ENCODE results near the gene BMF.
A peak's percentile ranks its signal among the peaks of the same experiment; 100 is the strongest.

The BMF gene

DNA sequence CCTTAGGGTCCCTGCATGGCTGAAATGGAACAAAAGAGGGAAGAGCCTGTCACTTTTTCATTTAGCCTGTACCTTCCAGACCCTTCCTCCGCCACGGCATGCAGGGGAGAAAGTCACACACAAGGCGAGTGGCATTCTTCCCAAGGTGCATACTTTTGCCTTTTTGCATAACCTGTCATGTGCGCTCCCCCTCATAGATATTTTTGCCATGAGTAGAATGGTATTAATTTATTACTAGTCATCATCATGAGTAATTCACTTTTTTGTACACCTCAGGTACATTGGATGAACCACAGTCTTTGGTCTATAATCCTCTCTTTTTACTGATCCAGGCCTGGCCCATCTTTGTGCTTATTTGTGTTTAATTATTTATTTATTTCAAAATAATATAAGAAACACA is 43.3 kb upstream of the BMF start:
- TF ChIP-seq SPI1 (IDR thresholded peaks at IDR 0.05; ENCODE audit: borderline replicate concordance, low read depth) (no peak), POLR2AphosphoS5 (IDR thresholded peaks at IDR 0.05; ENCODE audit: low read depth) (no peak), GABPA (IDR thresholded peaks at IDR 0.05; ENCODE audit: low read depth) (no peak)
- TF ChIP-seq, protein P1, sequence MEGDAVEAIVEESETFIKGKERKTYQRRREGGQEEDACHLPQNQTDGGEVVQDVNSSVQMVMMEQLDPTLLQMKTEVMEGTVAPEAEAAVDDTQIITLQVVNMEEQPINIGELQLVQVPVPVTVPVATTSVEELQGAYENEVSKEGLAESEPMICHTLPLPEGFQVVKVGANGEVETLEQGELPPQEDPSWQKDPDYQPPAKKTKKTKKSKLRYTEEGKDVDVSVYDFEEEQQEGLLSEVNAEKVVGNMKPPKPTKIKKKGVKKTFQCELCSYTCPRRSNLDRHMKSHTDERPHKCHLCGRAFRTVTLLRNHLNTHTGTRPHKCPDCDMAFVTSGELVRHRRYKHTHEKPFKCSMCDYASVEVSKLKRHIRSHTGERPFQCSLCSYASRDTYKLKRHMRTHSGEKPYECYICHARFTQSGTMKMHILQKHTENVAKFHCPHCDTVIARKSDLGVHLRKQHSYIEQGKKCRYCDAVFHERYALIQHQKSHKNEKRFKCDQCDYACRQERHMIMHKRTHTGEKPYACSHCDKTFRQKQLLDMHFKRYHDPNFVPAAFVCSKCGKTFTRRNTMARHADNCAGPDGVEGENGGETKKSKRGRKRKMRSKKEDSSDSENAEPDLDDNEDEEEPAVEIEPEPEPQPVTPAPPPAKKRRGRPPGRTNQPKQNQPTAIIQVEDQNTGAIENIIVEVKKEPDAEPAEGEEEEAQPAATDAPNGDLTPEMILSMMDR (IDR thresholded peaks at IDR 0.05; ENCODE audit: insufficient read depth, low read length) = no peak
- TF ChIP-seq, protein P2, sequence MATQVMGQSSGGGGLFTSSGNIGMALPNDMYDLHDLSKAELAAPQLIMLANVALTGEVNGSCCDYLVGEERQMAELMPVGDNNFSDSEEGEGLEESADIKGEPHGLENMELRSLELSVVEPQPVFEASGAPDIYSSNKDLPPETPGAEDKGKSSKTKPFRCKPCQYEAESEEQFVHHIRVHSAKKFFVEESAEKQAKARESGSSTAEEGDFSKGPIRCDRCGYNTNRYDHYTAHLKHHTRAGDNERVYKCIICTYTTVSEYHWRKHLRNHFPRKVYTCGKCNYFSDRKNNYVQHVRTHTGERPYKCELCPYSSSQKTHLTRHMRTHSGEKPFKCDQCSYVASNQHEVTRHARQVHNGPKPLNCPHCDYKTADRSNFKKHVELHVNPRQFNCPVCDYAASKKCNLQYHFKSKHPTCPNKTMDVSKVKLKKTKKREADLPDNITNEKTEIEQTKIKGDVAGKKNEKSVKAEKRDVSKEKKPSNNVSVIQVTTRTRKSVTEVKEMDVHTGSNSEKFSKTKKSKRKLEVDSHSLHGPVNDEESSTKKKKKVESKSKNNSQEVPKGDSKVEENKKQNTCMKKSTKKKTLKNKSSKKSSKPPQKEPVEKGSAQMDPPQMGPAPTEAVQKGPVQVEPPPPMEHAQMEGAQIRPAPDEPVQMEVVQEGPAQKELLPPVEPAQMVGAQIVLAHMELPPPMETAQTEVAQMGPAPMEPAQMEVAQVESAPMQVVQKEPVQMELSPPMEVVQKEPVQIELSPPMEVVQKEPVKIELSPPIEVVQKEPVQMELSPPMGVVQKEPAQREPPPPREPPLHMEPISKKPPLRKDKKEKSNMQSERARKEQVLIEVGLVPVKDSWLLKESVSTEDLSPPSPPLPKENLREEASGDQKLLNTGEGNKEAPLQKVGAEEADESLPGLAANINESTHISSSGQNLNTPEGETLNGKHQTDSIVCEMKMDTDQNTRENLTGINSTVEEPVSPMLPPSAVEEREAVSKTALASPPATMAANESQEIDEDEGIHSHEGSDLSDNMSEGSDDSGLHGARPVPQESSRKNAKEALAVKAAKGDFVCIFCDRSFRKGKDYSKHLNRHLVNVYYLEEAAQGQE (IDR thresholded peaks at IDR 0.05; ENCODE audit: insufficient replicate concordance, low read depth) = no peak

DNA sequence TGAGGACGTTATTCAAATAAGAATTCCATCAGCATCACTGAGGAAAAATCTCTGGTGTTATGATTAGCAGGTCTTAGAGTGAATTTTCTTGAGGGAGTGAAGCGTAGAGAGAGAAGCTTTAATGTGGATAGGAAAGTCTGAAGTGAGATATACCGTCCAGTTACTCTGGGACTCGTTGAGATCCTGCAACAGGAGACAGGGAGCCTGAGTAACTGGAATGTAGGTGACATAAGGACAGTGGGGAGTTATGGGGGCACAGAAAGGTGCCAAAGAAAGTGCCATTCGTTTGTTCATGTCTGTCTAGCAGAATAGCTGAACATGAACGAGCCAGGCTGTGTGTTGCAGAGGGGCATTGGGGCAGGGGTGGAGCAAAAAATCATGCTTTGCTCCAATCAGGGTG is 42.8 kb upstream of the BMF start:
- Histone ChIP-seq H3K27me3 (ENCODE audit: insufficient read depth, poor library complexity, severe bottlenecking) (no peaks in the 10 kb centered on the region), H3K27ac (replicated peaks) (no peak overlapping the region), H3K4me3 (replicated peaks; ENCODE audit: insufficient read depth, low read length) (no peak overlapping the region)
- TF ChIP-seq, protein P1 (IDR thresholded peaks at IDR 0.05; ENCODE audit: insufficient read depth, low read length) = no peak
- no peak for TF ChIP-seq GABPA (IDR thresholded peaks at IDR 0.05; ENCODE audit: low read depth)
- no peak for TF ChIP-seq SPI1 (IDR thresholded peaks at IDR 0.05; ENCODE audit: borderline replicate concordance, low read depth)
- TF ChIP-seq, protein P2 (IDR thresholded peaks at IDR 0.05; ENCODE audit: insufficient replicate concordance, low read depth) = no peak
- no peak for TF ChIP-seq POLR2AphosphoS5 (IDR thresholded peaks at IDR 0.05; ENCODE audit: low read depth)
- no peak for DNase-seq (ENCODE audit: low read depth in 1 of 2, low spot score in 1 of 2)

More for the DNA sequence above, 43.3 kb upstream of the BMF start:
- no peak for DNase-seq (ENCODE audit: low read depth in 1 of 2, low spot score in 1 of 2)
- H3K27ac ChIP-seq (replicated peaks) = no peak overlapping the region
- H3K4me3 ChIP-seq (replicated peaks; ENCODE audit: insufficient read depth, low read length) = no peak overlapping the region
- H3K27me3 ChIP-seq (ENCODE audit: insufficient read depth, poor library complexity, severe bottlenecking) = no peaks in the 10 kb centered on the region

DNA sequence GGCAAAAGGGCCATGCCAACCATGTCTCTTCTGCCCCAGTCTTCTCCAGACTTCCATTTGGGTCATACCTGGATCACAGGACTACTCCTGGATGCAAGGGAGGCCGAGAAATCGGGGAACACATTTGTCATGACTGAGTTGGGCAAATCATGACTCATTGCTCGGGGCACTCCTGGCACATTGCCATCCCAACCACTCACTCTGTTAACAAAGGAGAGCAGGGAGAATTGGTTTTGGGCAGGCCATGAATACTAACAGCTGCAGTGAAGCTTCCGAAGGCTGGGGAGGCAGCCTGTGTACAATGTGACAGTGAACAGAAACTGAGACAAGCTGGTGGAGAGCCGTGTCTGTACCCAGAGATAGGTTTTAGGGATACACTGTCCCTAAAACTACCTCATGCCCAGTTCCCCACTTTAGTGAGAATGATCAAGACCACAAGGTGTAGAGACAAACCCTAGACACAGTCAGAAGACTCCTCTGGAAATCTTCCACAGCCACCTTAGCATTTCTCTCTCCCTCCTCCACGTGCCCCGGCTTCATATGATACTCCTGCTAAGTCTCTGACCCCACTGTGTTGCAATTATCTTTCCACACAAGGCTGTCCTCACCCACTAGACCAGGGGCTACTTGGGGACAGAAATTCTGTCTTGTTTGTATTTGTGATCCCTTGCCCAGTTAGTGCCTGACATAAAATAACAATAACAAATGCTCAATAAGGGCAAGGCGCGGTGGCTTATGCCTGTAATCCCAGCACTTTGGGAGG is 41.7 kb upstream of the BMF start:
- Histone ChIP-seq H3K27me3 (ENCODE audit: insufficient read depth, poor library complexity, severe bottlenecking) (no peaks in the 10 kb centered on the region), H3K27ac (replicated peaks) (no peak overlapping the region), H3K4me3 (replicated peaks; ENCODE audit: insufficient read depth, low read length) (no peak overlapping the region)
- TF ChIP-seq SPI1 (IDR thresholded peaks at IDR 0.05; ENCODE audit: borderline replicate concordance, low read depth) = no peak
- TF ChIP-seq, protein P2 (IDR thresholded peaks at IDR 0.05; ENCODE audit: insufficient replicate concordance, low read depth) = no peak
- TF ChIP-seq, protein P1 (IDR thresholded peaks at IDR 0.05; ENCODE audit: insufficient read depth, low read length) = no peak
- no peak for TF ChIP-seq GABPA (IDR thresholded peaks at IDR 0.05; ENCODE audit: low read depth)
- TF ChIP-seq POLR2AphosphoS5 (IDR thresholded peaks at IDR 0.05; ENCODE audit: low read depth) = no peak
- DNase-seq (ENCODE audit: low read depth in 1 of 2, low spot score in 1 of 2) = peak; percentile 62 to 69
